Stimulated activated CD4-positive, alpha-beta T cell treated with anti-CD3 and anti-CD28 coated beads, Interleukin-4, amount 100 ng/mL, for 1 hour (primary cell): Measurements from ENCODE around the gene TRIM29.
A peak's percentile ranks its signal among the peaks of the same experiment; 100 is the strongest.
"Not testable (repeated sequence)": the region's sequence is repeated elsewhere in the genome, so short reads cannot be mapped to it uniquely, and the experiment has no call there.

ENCODE experiments used
- DNase-seq: peaks from one replicate; pipeline ENCODE4 v3.0.0-alpha.2; 2020

Gene TRIM29

GRCh38 chr11:120137611-120138521, at the start of gene TRIM29:
TRIM29 (minus strand) TSS chr11:120138113; CDS start chr11:120138031, 82 bp downstream.
- no peak for DNase-seq

GRCh38 chr11:120186774-120187591, 49.1 kb upstream of the TRIM29 start:
- DNase-seq = peak; percentile 22

- DNase-seq = no peak
Measured at GRCh38 chr11:120186456-120186773, 48.5 kb upstream of the TRIM29 start.

- DNase-seq = no peak
Measured at GRCh38 chr11:120185706-120186455, 48.0 kb upstream of the TRIM29 start.

GRCh38 chr11:120184946-120185705, 47.2 kb upstream of the TRIM29 start:
- DNase-seq = no peak

- DNase-seq = no peak
Measured at GRCh38 chr11:120184371-120184945, 46.5 kb upstream of the TRIM29 start.

- DNase-seq = no peak
Measured at GRCh38 chr11:120183701-120184141, 45.8 kb upstream of the TRIM29 start.

- DNase-seq = no peak
Measured at GRCh38 chr11:120182790-120183491, 45.0 kb upstream of the TRIM29 start.

GRCh38 chr11:120182372-120182771, 44.5 kb upstream of the TRIM29 start:
- no peak for DNase-seq

- no peak for DNase-seq
Measured at GRCh38 chr11:120181376-120181975, 43.6 kb upstream of the TRIM29 start.

- no peak for DNase-seq
Measured at GRCh38 chr11:120180551-120181232, 42.8 kb upstream of the TRIM29 start.

GRCh38 chr11:120180063-120180462, 42.1 kb upstream of the TRIM29 start:
- DNase-seq = not testable (repeated sequence)

- DNase-seq = no peak
Measured at GRCh38 chr11:120179057-120179672, 41.3 kb upstream of the TRIM29 start.

- no peak for DNase-seq
Measured at GRCh38 chr11:120178561-120179056, 40.7 kb upstream of the TRIM29 start.

GRCh38 chr11:120174866-120175265, 37.0 kb upstream of the TRIM29 start:
- DNase-seq = no peak

- no peak for DNase-seq
Measured at GRCh38 chr11:120173807-120174206, 35.9 kb upstream of the TRIM29 start.

- DNase-seq = no peak
Measured at GRCh38 chr11:120173019-120173705, 35.2 kb upstream of the TRIM29 start.

- DNase-seq = peak; percentile 40
Measured at GRCh38 chr11:120172054-120172911, 34.4 kb upstream of the TRIM29 start.
